PFSK-1 (cell line): Measurements from ENCODE around the gene RPN1.

Experiments used
- FOXP2 ChIP-seq: optimal IDR thresholded peaks from 2 replicates; pipeline ENCODE3; 2011; ENCODE audit warnings: borderline replicate concordance, control low read depth, inconsistent platforms; ENCODE audit not compliant: insufficient read depth; ENCODE audit errors: extremely low read length, extremely low read depth
- POLR2AphosphoS5 ChIP-seq: IDR thresholded peaks from 2 replicates; pipeline ENCODE4 v1.6.1; 2012; ENCODE audit warnings: low read depth, mild to moderate bottlenecking, control low read depth, low read length, moderate library complexity
- REST ChIP-seq, 2 experiments: IDR thresholded peaks; 2 replicates each; pipeline versions ENCODE4 v1.6.1 to v1.8.0; 2011 to 2012; ENCODE audit warnings: low read depth in 2 of 2, low read length in 2 of 2, control low read depth in 1 of 2, inconsistent platforms in 1 of 2, mild to moderate bottlenecking in 1 of 2, moderate library complexity in 1 of 2; ENCODE audit not compliant: insufficient read depth in 1 of 2
- SIN3A ChIP-seq: IDR thresholded peaks from 2 replicates; pipeline ENCODE4 v1.6.1; 2012; ENCODE audit warnings: mild to moderate bottlenecking, low read length, moderate library complexity, borderline replicate concordance; ENCODE audit not compliant: insufficient read depth
- TAF1 ChIP-seq: IDR thresholded peaks from 2 replicates; pipeline ENCODE4 v1.6.1; 2012; ENCODE audit warnings: low read length, control low read depth, borderline replicate concordance; ENCODE audit not compliant: insufficient read depth

- TF ChIP-seq TAF1 (no peak), POLR2AphosphoS5 (no peak), REST (IDR thresholded peaks at IDR 0.05; ENCODE audit: insufficient read depth in 1 of 2, low read depth in 2 of 2, low read length in 2 of 2) (no peak), SIN3A (no peak), FOXP2 (no peak)
These were observed 28.7 kb upstream of the RPN1 start for GRCh38 chr3:128679338-128679737.
